PFSK-1 (cell line): ENCODE data around the gene KCNH1.

Source experiments
- FOXP2 ChIP-seq: optimal IDR thresholded peaks from 2 replicates; pipeline ENCODE3; 2011; ENCODE audit warnings: borderline replicate concordance, control low read depth, inconsistent platforms; ENCODE audit not compliant: insufficient read depth; ENCODE audit errors: extremely low read length, extremely low read depth
- POLR2AphosphoS5 ChIP-seq: IDR thresholded peaks from 2 replicates; pipeline ENCODE4 v1.6.1; 2012; ENCODE audit warnings: low read depth, mild to moderate bottlenecking, control low read depth, low read length, moderate library complexity
- TAF1 ChIP-seq: IDR thresholded peaks from 2 replicates; pipeline ENCODE4 v1.6.1; 2012; ENCODE audit warnings: low read length, control low read depth, borderline replicate concordance; ENCODE audit not compliant: insufficient read depth
- TF ChIP-seq, protein P1 (sequence below), 2 experiments: IDR thresholded peaks; 2 replicates each; pipeline versions ENCODE4 v1.6.1 to v1.8.0; 2011 to 2012; ENCODE audit warnings: low read depth in 2 of 2, low read length in 2 of 2, control low read depth in 1 of 2, inconsistent platforms in 1 of 2, mild to moderate bottlenecking in 1 of 2, moderate library complexity in 1 of 2; ENCODE audit not compliant: insufficient read depth in 1 of 2

DNA sequence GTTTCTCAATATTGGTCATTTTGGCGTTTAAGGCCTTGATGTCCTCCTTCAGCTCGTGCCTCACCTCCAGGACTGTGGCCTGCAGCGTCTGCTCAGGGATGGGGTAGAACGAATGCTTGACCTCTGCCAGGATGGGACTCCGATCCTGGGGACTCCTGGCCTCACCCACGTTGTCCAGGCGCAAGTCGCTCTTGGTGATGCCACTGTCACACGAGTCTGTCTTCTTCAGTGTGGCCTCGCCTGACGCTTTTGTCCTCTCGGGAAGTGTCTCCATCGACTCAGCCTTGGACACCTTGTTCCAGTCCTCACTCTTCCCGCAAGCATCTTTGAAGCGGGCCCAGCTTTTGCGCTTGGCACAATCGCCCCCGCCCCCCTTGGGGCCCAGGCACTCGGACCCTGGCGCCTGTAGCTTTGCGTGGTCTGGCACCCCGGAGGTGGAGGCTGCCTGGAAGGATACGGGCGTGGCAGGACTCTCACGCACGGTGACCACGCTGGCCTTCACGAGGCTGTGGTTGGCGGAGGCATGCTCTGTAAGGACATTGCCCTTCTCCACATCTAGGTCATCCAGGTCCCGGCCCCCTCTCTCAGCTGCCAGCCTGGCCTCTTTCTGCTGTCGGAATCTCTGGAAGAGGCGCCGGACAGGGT, 450.4 kb downstream of the KCNH1 start:
- TF ChIP-seq TAF1 (no peak), POLR2AphosphoS5 (no peak), FOXP2 (no peak)
- TF ChIP-seq, protein P1, sequence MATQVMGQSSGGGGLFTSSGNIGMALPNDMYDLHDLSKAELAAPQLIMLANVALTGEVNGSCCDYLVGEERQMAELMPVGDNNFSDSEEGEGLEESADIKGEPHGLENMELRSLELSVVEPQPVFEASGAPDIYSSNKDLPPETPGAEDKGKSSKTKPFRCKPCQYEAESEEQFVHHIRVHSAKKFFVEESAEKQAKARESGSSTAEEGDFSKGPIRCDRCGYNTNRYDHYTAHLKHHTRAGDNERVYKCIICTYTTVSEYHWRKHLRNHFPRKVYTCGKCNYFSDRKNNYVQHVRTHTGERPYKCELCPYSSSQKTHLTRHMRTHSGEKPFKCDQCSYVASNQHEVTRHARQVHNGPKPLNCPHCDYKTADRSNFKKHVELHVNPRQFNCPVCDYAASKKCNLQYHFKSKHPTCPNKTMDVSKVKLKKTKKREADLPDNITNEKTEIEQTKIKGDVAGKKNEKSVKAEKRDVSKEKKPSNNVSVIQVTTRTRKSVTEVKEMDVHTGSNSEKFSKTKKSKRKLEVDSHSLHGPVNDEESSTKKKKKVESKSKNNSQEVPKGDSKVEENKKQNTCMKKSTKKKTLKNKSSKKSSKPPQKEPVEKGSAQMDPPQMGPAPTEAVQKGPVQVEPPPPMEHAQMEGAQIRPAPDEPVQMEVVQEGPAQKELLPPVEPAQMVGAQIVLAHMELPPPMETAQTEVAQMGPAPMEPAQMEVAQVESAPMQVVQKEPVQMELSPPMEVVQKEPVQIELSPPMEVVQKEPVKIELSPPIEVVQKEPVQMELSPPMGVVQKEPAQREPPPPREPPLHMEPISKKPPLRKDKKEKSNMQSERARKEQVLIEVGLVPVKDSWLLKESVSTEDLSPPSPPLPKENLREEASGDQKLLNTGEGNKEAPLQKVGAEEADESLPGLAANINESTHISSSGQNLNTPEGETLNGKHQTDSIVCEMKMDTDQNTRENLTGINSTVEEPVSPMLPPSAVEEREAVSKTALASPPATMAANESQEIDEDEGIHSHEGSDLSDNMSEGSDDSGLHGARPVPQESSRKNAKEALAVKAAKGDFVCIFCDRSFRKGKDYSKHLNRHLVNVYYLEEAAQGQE (IDR thresholded peaks at IDR 0.05; ENCODE audit: insufficient read depth in 1 of 2, low read depth in 2 of 2, low read length in 2 of 2), result no peak
